ENCODE measurements around the gene KCNMB2.

- TF ChIP-seq CTCF (IDR thresholded peaks at IDR 0.05; ENCODE audit: low read depth, low read length, poor library complexity, severe bottlenecking) = no peak
- no peak for TF ChIP-seq EZH2phosphoT487 (IDR thresholded peaks at IDR 0.05; ENCODE audit: borderline replicate concordance, low read length)
These were observed 176.0 kb downstream of the KCNMB2 start for GRCh38 chr3:178712247-178712646.

All from DOHH2 (cell line).